IMR-90 (cell line): Measurements from ENCODE around the gene YPEL5. TPM values are rescaled to one million over a fixed set of nuclear protein-coding genes. Genes with fewer than 3 reads are reported as not detected.
A peak's percentile ranks its signal among the peaks of the same experiment; 100 is the strongest.

Source experiments
- ATAC-seq: fragments of 200-7000 bp; cut with Tn5 transposase; 2 replicates; pipeline ENCODE4 v1.9.1; 2020; ENCODE audit warnings: low read depth, mild to moderate bottlenecking, moderate library complexity
- BruUV-seq: library from RNA; stranded (reverse); fragments of 400-500 nt; replicated peaks from 2 replicates; lab custom pipeline; 2021; lab: Mats Ljungman, UMichigan
- CTCF ChIA-PET: fragments of 300-600 bp; formaldehyde crosslinking; extraction: SDS; loops from one replicate; lab custom pipeline; 2021; ENCODE audit warnings: antibody characterized with exemption; lab: Yijun Ruan, JAX
- POLR2A ChIA-PET: fragments of 300-600 bp; sonication (Branson Sonifier 250); formaldehyde crosslinking; loops from one replicate; lab custom pipeline; 2022; ENCODE audit warnings: antibody characterized with exemption; ENCODE audit not compliant: unreplicated experiment; lab: Charles Lee
- DNase-seq: peaks from one replicate; pipeline ENCODE4 v3.0.0; 2013
- H2AFZ ChIP-seq: replicated peaks from 2 replicates; pipeline ENCODE3; 2013; ENCODE audit warnings: low read length, mild to moderate bottlenecking; ENCODE audit not compliant: poor library complexity
- H2AK5ac ChIP-seq: 2 replicates; pipeline ENCODE4 v1.6.1; 2013; ENCODE audit warnings: low read depth, low read length, inconsistent platforms
- H2AK9ac ChIP-seq: replicated peaks from 2 replicates; pipeline ENCODE3; 2013; ENCODE audit warnings: mild to moderate bottlenecking, low read depth, low read length, moderate library complexity; ENCODE audit not compliant: poor library complexity
- H2BK120ac ChIP-seq: 2 replicates; pipeline ENCODE4 v1.6.1; 2013; ENCODE audit warnings: low read depth, low read length, inconsistent platforms
- H2BK15ac ChIP-seq: 3 replicates; pipeline ENCODE4 v1.6.1; 2013; ENCODE audit warnings: low read depth, low read length, inconsistent platforms
- H2BK20ac ChIP-seq: 2 replicates; pipeline ENCODE4 v1.6.1; 2013; ENCODE audit warnings: low read depth, mild to moderate bottlenecking, inconsistent platforms, low read length, moderate library complexity
- H2BK5ac ChIP-seq: 2 replicates; pipeline ENCODE4 v1.6.1; 2013; ENCODE audit warnings: mild to moderate bottlenecking, low read depth, low read length, inconsistent platforms; ENCODE audit not compliant: poor library complexity, severe bottlenecking
- H3K14ac ChIP-seq: replicated peaks from 2 replicates; pipeline ENCODE4 v1.6.1; 2013; ENCODE audit warnings: low read depth, low read length, inconsistent platforms
- H3K18ac ChIP-seq: 2 replicates; pipeline ENCODE4 v1.6.1; 2013; ENCODE audit warnings: low read depth, low read length, control low read depth
- H3K23ac ChIP-seq: 2 replicates; pipeline ENCODE4 v1.6.1; 2013; ENCODE audit warnings: low read depth, low read length, inconsistent platforms
- H3K27ac ChIP-seq: 2 replicates; pipeline ENCODE4 v1.5.1; 2013; ENCODE audit warnings: mild to moderate bottlenecking, control low read depth, low read length; ENCODE audit not compliant: insufficient read depth
- H3K27me3 ChIP-seq: 2 replicates; pipeline ENCODE4 v1.6.1; 2013; ENCODE audit warnings: low read length; ENCODE audit not compliant: control insufficient read depth, insufficient read depth
- H3K36me3 ChIP-seq: 2 replicates; pipeline ENCODE4 v1.6.1; 2013; ENCODE audit warnings: low read length, mixed read lengths; ENCODE audit not compliant: control insufficient read depth, insufficient read depth
- H3K4ac ChIP-seq: 2 replicates; pipeline ENCODE4 v1.6.1; 2013; ENCODE audit warnings: low read depth, low read length, inconsistent platforms
- H3K4me1 ChIP-seq: 2 replicates; pipeline ENCODE4 v1.6.1; 2013; ENCODE audit warnings: low read length, mixed read lengths; ENCODE audit not compliant: control insufficient read depth, insufficient read depth
- H3K4me2 ChIP-seq: 2 replicates; pipeline ENCODE4 v1.6.1; 2013; ENCODE audit warnings: low read depth, mild to moderate bottlenecking, control low read depth, low read length, moderate library complexity
- H3K4me3 ChIP-seq: 2 replicates; pipeline ENCODE4 v1.5.1; 2013; ENCODE audit warnings: low read depth, mild to moderate bottlenecking, control low read depth, low read length, moderate library complexity; ENCODE audit not compliant: insufficient read depth
- H3K56ac ChIP-seq: 2 replicates; pipeline ENCODE4 v1.6.1; 2013; ENCODE audit warnings: low read length, inconsistent platforms; ENCODE audit not compliant: insufficient read depth; ENCODE audit errors: extremely low read depth
- H3K79me1 ChIP-seq, 2 experiments: 2 replicates each; pipeline ENCODE4 v1.6.1; 2013; ENCODE audit warnings: low read length in 2 of 2, inconsistent platforms in 1 of 2, low read depth in 1 of 2
- H3K9ac ChIP-seq: 2 replicates; pipeline ENCODE4 v1.6.1; 2013; ENCODE audit warnings: low read depth, low read length, control low read depth
- H3K9me1 ChIP-seq: 2 replicates; pipeline ENCODE4 v1.6.1; 2013; ENCODE audit warnings: low read length, inconsistent platforms; ENCODE audit not compliant: insufficient read depth
- H3K9me3 ChIP-seq: 2 replicates; pipeline ENCODE4 v1.6.1; 2013; ENCODE audit warnings: low read length; ENCODE audit not compliant: control insufficient read depth, insufficient read depth
- H4K20me1 ChIP-seq: 2 replicates; pipeline ENCODE4 v1.6.1; 2013; ENCODE audit warnings: low read length, inconsistent platforms; ENCODE audit not compliant: insufficient read depth
- H4K5ac ChIP-seq: 2 replicates; pipeline ENCODE4 v1.6.1; 2013; ENCODE audit warnings: mild to moderate bottlenecking, low read depth, low read length, control low read depth
- H4K8ac ChIP-seq, 2 experiments: 2 replicates each; pipeline ENCODE4 v1.6.1; 2013; ENCODE audit warnings: low read depth in 2 of 2, low read length in 2 of 2, control low read depth in 1 of 2, inconsistent platforms in 1 of 2
- H4K91ac ChIP-seq: 2 replicates; pipeline ENCODE4 v1.6.1; 2013; ENCODE audit warnings: low read depth, low read length, inconsistent platforms; ENCODE audit not compliant: insufficient read depth
- BHLHE40 ChIP-seq: fragments of 150-350 bp; IDR thresholded peaks from 2 replicates; pipeline ENCODE4 v1.6.1; 2016; ENCODE audit warnings: mild to moderate bottlenecking, low read depth, low read length
- CEBPB ChIP-seq: IDR thresholded peaks from 2 replicates; pipeline ENCODE4 v1.6.1; 2012; ENCODE audit warnings: low read depth, low read length, improper control_type of control experiment
- CHD1 ChIP-seq: IDR thresholded peaks from 2 replicates; pipeline ENCODE4 v1.6.1; 2012; ENCODE audit warnings: low read depth, low read length, improper control_type of control experiment
- FOS ChIP-seq: fragments of 150-350 bp; IDR thresholded peaks from 2 replicates; pipeline ENCODE4 v1.6.1; 2016; ENCODE audit warnings: low read depth, low read length
- MAFK ChIP-seq: IDR thresholded peaks from 2 replicates; pipeline ENCODE4 v1.6.1; 2012; ENCODE audit warnings: low read depth, low read length, improper control_type of control experiment
- MAZ ChIP-seq: IDR thresholded peaks from 2 replicates; pipeline ENCODE4 v1.6.1; 2012; ENCODE audit warnings: low read depth, mild to moderate bottlenecking, low read length, improper control_type of control experiment, moderate library complexity, borderline replicate concordance
- MXI1 ChIP-seq: IDR thresholded peaks from 2 replicates; pipeline ENCODE4 v1.6.1; 2012; ENCODE audit warnings: low read depth, mild to moderate bottlenecking, low read length, moderate library complexity, borderline replicate concordance
- NFE2L2 ChIP-seq: fragments of 150-350 bp; IDR thresholded peaks from 2 replicates; pipeline ENCODE4 v1.6.1; 2016; ENCODE audit warnings: low read depth, mild to moderate bottlenecking, low read length
- POLR2A ChIP-seq: IDR thresholded peaks from 2 replicates; pipeline ENCODE4 v1.6.1; 2012; ENCODE audit warnings: mild to moderate bottlenecking, low read depth, low read length
- RAD21 ChIP-seq: IDR thresholded peaks from 2 replicates; pipeline ENCODE4 v1.6.1; 2012; ENCODE audit warnings: low read length, improper control_type of control experiment
- RCOR1 ChIP-seq: IDR thresholded peaks from 2 replicates; pipeline ENCODE4 v1.6.1; 2012; ENCODE audit warnings: mild to moderate bottlenecking, low read length, improper control_type of control experiment; ENCODE audit not compliant: insufficient replicate concordance
- RFX5 ChIP-seq: IDR thresholded peaks from 2 replicates; pipeline ENCODE4 v1.8.0; 2012; ENCODE audit warnings: low read depth, mild to moderate bottlenecking, low read length, moderate library complexity
- SMC3 ChIP-seq: fragments of 150-350 bp; IDR thresholded peaks from 2 replicates; pipeline ENCODE4 v1.6.1; 2016; ENCODE audit warnings: low read depth, mild to moderate bottlenecking, antibody characterized with exemption, low read length, moderate library complexity
- WGBS, 2 experiments: methylation state at CpG; one replicate each; pipeline versions ENCODE4 v1.1.5 to v1.1.7; 2013; ENCODE audit warnings: missing lambda C conversion rate in 2 of 2; ENCODE audit not compliant: insufficient read length in 1 of 2; ENCODE audit errors: extremely low coverage in 2 of 2; 5-methylcytosine and 5-hydroxymethylcytosine counted together
- dilution Hi-C: fragments of 300-500 bp; cut with HindIII; formaldehyde crosslinking; loops from one replicate; pipeline ENCODE4 v1.14.3; 2018; ENCODE audit warnings: low sequenced_read_pairs; ENCODE audit not compliant: unreplicated experiment
- in situ Hi-C: fragments of 300-500 bp; cut with MboI; formaldehyde crosslinking; loops from 3 replicates; pipeline ENCODE4 v1.14.3; 2019; ENCODE audit warnings: low sequenced_read_pairs, inconsistent platforms, mixed read lengths
- intact Hi-C: fragments of 100-400 bp; cut with micrococcal nuclease; formaldehyde crosslinking; loops from 2 replicates; pipeline ENCODE4 v1.10.0; 2022
- polyA plus RNA-seq, 3 experiments: library from polyadenylated mRNA; depleted of rRNA; stranded (reverse); fragments of >200 nt; gene quantifications; 2 replicates each; pipeline ENCODE4 v1.2.3, GENCODE V29; 2012; ENCODE audit warnings: low replicate concordance in 1 of 3
- total RNA-seq: library from RNA; depleted of rRNA; stranded (reverse); fragments of >200 nt; gene quantifications from 2 replicates; pipeline ENCODE4 v1.2.3, GENCODE V29; 2012
- TF ChIP-seq, protein P1 (sequence below): fragments of 150-350 bp; IDR thresholded peaks from 2 replicates; pipeline ENCODE4 v1.6.1; 2016; ENCODE audit warnings: low read depth, mild to moderate bottlenecking, low read length, moderate library complexity, borderline replicate concordance
- TF ChIP-seq, protein P2 (sequence below): fragments of 150-350 bp; IDR thresholded peaks from 2 replicates; pipeline ENCODE4 v1.6.1; 2017; ENCODE audit warnings: mild to moderate bottlenecking, antibody characterized with exemption, low read length, low read depth

Gene YPEL5
- total and polyA plus RNA-seq, 2 of the 4 experiments (the other 2 are of a cell fraction) = 40.7 to 62.6 TPM

DNA sequence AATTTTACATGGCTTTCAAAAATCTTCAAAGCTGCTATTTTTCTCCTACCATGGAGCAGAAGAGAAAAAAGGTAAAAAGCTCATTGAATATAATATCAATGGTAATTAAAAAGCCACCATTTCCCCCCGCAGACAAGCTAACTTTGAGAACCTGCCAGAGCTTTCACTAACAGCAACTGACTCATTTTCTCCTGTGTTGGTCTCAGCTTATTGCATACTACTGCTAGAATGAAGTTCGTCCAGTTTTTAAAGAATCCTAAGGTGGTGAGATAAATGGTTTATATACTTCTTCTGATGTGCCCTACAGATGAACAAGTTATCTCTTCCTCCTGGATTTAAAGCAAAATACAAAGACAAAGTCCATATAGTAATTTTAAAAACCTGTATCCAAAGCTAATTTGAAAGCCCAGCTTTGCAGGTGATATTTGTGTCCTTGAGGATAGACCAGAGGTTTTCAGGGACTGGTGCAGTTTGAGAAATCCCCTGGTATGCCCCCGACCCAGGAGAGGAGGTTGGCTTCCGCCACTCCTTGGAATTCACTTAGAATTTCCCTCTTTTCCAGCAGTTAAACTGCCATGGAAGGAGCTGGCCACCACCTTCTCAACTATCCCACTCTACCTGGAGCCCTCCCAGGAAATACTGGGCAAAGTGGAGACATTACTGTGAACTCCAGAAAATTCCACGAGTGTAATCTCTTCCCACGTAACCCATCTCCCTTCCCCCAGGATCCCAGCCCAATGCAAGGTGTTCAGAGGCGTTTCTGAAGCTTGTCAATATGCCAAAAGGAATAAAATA, 17.5 kb downstream of the YPEL5 start:
- intact Hi-C loops (loop anchor here (10.0 kb wide), 2 partner anchors 1010 to 1170 kb away; no protein-coding TSS in a partner anchor), in situ Hi-C loops (loop anchor here (25.0 kb wide), 2 partner anchors 998 to 1173 kb away; no protein-coding TSS in a partner anchor), dilution Hi-C loops (no loop called here)
- H3K4me3 ChIP-seq = no peak overlapping the region
- H2BK5ac ChIP-seq = no peak overlapping the region
- H3K79me1 ChIP-seq = no peaks in the 10 kb centered on the region
- no peak overlapping the region for H3K27ac ChIP-seq
- no peak overlapping the region for H3K14ac ChIP-seq
- H4K20me1 ChIP-seq = no peaks in the 10 kb centered on the region
- no peak overlapping the region for H4K8ac ChIP-seq
- H3K9ac ChIP-seq = no peak overlapping the region
- H3K18ac ChIP-seq = no peak overlapping the region
- H2AK5ac ChIP-seq = no peak overlapping the region
- no peak overlapping the region for H2AFZ ChIP-seq
- ATAC-seq (peak; percentile 35), DNase-seq (peak; percentile 19)
- no peak overlapping the region; the same call in 1 of the 2 replicates for H3K4me2 ChIP-seq
- H2BK120ac ChIP-seq = no peak overlapping the region; the same call in 1 of the 2 replicates
- POLR2A ChIA-PET = interaction anchor here (0.8 kb wide), 1 partner anchor 75 kb away, joined by 3 read pairs; no protein-coding TSS in a partner anchor
- CTCF ChIA-PET = interaction anchor here (0.6 to 4.2 kb wide), 33 partner anchors 9 to 1174 kb away, joined by 3 to 99 read pairs (median 5); partner anchors contain the start of gene YPEL5
- no peak overlapping the region for H4K5ac ChIP-seq
- 40% methylated on average over 1 of the region's 7 CpGs; no CpG with 5 or more reads in 1 of the 2 experiments for WGBS, 2 experiments
- H3K23ac ChIP-seq = no peak overlapping the region
- no peaks in the 10 kb centered on the region for H3K9me3 ChIP-seq
- no peak overlapping the region for H2BK20ac ChIP-seq
- BruUV-seq = no TSS peak
- no peaks in the 10 kb centered on the region for H3K27me3 ChIP-seq
- peaks cover 5% of the 10 kb centered on the region; the same call in 1 of the 2 replicates for H3K9me1 ChIP-seq
- H3K56ac ChIP-seq = no peak overlapping the region
- H3K4ac ChIP-seq = no peak overlapping the region
- H4K91ac ChIP-seq = no peak overlapping the region
- H3K4me1 ChIP-seq = peaks cover 3% of the 10 kb centered on the region; the same call in 1 of the 2 replicates
- no peak overlapping the region for H2BK15ac ChIP-seq
- no peak overlapping the region for H2AK9ac ChIP-seq
- no peaks in the 10 kb centered on the region; the same call in 1 of the 2 replicates for H3K36me3 ChIP-seq
- TF ChIP-seq MXI1 (no peak), MAFK (no peak), SMC3 (no peak), FOS (no peak), MAZ (no peak), POLR2A (no peak), CHD1 (no peak), RCOR1 (no peak), RAD21 (no peak), RFX5 (no peak), NFE2L2 (no peak), CEBPB (no peak), BHLHE40 (no peak)
- TF ChIP-seq, protein P1, sequence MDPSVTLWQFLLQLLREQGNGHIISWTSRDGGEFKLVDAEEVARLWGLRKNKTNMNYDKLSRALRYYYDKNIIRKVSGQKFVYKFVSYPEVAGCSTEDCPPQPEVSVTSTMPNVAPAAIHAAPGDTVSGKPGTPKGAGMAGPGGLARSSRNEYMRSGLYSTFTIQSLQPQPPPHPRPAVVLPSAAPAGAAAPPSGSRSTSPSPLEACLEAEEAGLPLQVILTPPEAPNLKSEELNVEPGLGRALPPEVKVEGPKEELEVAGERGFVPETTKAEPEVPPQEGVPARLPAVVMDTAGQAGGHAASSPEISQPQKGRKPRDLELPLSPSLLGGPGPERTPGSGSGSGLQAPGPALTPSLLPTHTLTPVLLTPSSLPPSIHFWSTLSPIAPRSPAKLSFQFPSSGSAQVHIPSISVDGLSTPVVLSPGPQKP = no peak
- TF ChIP-seq, protein P2, sequence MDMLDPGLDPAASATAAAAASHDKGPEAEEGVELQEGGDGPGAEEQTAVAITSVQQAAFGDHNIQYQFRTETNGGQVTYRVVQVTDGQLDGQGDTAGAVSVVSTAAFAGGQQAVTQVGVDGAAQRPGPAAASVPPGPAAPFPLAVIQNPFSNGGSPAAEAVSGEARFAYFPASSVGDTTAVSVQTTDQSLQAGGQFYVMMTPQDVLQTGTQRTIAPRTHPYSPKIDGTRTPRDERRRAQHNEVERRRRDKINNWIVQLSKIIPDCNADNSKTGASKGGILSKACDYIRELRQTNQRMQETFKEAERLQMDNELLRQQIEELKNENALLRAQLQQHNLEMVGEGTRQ = no peak
